ENCODE measurements around the gene SELPLG.

The SELPLG gene

DNA sequence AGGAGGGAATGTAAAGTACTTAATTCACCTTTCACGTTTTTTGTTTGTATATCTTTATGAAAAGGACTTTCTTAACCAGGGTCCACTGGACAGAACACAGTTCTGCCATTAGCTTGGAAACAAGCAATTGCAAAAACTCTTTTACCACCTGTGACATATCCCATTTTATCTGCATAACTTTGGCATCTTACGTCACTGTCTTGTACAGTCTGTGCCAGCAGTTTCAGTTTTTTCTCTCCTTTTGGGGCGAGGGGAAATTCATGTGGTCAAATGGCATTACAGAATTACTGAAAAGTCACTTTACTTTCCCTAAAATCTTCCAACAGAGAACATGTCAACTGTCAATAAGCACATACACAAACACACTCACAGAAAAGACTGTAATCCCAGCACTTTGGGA is 43.7 kb upstream of the SELPLG start:
- no peak overlapping the region for H3K4me3 ChIP-seq (ENCODE audit: low read depth, low read length)
- H3K27me3 ChIP-seq (ENCODE audit: control insufficient read depth, insufficient read depth, low read length): no peaks in the 10 kb centered on the region
- TF ChIP-seq, protein P1, sequence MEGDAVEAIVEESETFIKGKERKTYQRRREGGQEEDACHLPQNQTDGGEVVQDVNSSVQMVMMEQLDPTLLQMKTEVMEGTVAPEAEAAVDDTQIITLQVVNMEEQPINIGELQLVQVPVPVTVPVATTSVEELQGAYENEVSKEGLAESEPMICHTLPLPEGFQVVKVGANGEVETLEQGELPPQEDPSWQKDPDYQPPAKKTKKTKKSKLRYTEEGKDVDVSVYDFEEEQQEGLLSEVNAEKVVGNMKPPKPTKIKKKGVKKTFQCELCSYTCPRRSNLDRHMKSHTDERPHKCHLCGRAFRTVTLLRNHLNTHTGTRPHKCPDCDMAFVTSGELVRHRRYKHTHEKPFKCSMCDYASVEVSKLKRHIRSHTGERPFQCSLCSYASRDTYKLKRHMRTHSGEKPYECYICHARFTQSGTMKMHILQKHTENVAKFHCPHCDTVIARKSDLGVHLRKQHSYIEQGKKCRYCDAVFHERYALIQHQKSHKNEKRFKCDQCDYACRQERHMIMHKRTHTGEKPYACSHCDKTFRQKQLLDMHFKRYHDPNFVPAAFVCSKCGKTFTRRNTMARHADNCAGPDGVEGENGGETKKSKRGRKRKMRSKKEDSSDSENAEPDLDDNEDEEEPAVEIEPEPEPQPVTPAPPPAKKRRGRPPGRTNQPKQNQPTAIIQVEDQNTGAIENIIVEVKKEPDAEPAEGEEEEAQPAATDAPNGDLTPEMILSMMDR (IDR thresholded peaks at IDR 0.05): no peak
- H3K36me3 ChIP-seq (ENCODE audit: control insufficient read depth, insufficient read depth, low read length): no peaks in the 10 kb centered on the region
- no peak overlapping the region for H3K27ac ChIP-seq
- no peak overlapping the region for H2AFZ ChIP-seq
- H3K4me1 ChIP-seq: peaks cover 16% of the 10 kb centered on the region
- no peaks in the 10 kb centered on the region for H3K9me3 ChIP-seq (ENCODE audit: control insufficient read depth, low read length)
- H3K4me2 ChIP-seq (ENCODE audit: low read length): no peak overlapping the region
- no peak overlapping the region for H3K9ac ChIP-seq
- peaks cover 37% of the 10 kb centered on the region for H3K79me2 ChIP-seq

DNA sequence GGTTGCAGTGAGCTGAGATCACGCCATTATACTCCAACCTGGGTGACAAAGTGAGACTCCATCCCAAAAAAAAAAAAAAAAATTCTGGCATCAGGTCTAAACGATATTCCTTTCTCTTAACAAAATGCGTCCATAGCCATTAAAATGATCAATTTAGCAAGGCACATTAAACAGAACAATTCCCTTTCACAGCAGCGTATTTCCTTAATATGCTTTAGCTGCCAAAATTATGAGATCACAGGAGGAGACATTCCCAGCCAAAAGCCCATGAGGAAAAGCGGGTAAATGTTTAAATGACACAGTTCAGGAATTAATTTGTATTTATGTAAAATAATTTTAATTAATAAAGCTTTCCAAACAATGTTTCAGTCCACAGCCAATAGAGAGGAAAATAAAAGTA is 43.0 kb upstream of the SELPLG start:
- Histone ChIP-seq H3K27me3 (ENCODE audit: control insufficient read depth, insufficient read depth, low read length) (no peaks in the 10 kb centered on the region), H3K79me2 (peaks cover 44% of the 10 kb centered on the region), H3K9ac (no peak overlapping the region), H3K9me3 (ENCODE audit: control insufficient read depth, low read length) (no peaks in the 10 kb centered on the region), H3K27ac (no peak overlapping the region), H3K36me3 (ENCODE audit: control insufficient read depth, insufficient read depth, low read length) (no peaks in the 10 kb centered on the region), H3K4me1 (peaks cover 13% of the 10 kb centered on the region), H2AFZ (no peak overlapping the region), H3K4me2 (ENCODE audit: low read length) (no peak overlapping the region), H3K4me3 (ENCODE audit: low read depth, low read length) (no peak overlapping the region)
- TF ChIP-seq, protein P1 (IDR thresholded peaks at IDR 0.05): no peak

DNA sequence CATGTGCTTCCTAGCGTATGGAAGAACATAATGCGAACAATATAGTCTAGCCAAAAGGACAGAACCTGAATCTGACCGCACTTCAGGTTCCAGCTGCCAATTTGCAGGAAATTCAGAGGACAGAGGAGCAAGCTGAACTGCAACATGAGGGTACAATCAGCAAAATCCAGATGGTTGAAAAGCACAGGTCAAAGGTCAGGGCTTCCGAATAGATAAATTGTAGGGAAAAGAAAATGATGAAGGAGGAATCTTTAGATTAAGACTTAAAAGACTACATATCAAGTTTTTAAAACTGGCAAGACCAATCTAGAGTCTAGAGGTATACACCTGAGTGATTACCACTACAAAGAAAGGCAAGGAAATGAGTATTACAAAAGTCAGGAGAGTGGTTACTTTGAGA is 42.1 kb upstream of the SELPLG start:
- Histone ChIP-seq H3K4me2 (ENCODE audit: low read length) (no peak overlapping the region), H3K4me1 (peaks cover 20% of the 10 kb centered on the region), H3K27me3 (ENCODE audit: control insufficient read depth, insufficient read depth, low read length) (no peaks in the 10 kb centered on the region), H2AFZ (no peak overlapping the region), H3K79me2 (peaks cover 44% of the 10 kb centered on the region), H3K27ac (peak overlapping the region; percentile 24), H3K36me3 (ENCODE audit: control insufficient read depth, insufficient read depth, low read length) (no peaks in the 10 kb centered on the region), H3K4me3 (ENCODE audit: low read depth, low read length) (no peak overlapping the region), H3K9ac (no peak overlapping the region), H3K9me3 (ENCODE audit: control insufficient read depth, low read length) (no peaks in the 10 kb centered on the region)
- TF ChIP-seq, protein P1 (IDR thresholded peaks at IDR 0.05): no peak

DNA sequence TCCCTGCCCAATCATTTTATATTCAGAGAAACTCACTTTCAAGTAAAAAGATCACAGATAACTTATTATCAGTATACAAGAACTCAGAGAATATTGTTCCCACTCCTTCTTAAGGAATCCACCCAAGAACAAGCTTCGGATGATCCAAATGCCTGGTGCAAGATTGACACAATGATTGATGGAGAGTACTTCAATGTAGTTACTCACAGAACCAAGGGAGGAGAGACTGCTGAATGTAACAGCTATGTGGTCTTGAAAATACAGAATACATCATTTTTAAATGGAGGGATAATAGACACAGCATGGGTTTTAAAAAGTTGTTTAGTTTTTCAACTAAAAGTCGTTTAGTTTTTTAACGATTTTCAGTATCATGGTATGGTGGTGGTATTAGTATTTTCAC is 38.4 kb upstream of the SELPLG start:
- TF ChIP-seq, protein P1 (IDR thresholded peaks at IDR 0.05): no peak
- Histone ChIP-seq H3K4me3 (ENCODE audit: low read depth, low read length) (no peak overlapping the region), H3K27me3 (ENCODE audit: control insufficient read depth, insufficient read depth, low read length) (no peaks in the 10 kb centered on the region), H2AFZ (no peak overlapping the region), H3K9me3 (ENCODE audit: control insufficient read depth, low read length) (no peaks in the 10 kb centered on the region), H3K27ac (no peak overlapping the region), H3K36me3 (ENCODE audit: control insufficient read depth, insufficient read depth, low read length) (no peaks in the 10 kb centered on the region), H3K9ac (no peak overlapping the region), H3K4me2 (ENCODE audit: low read length) (no peak overlapping the region), H3K4me1 (peaks cover 27% of the 10 kb centered on the region), H3K79me2 (peaks cover 28% of the 10 kb centered on the region)

GRCh38 chr12:108671110-108671509 is 37.4 kb upstream of the SELPLG start:
- Histone ChIP-seq H3K27me3 (ENCODE audit: control insufficient read depth, insufficient read depth, low read length) (no peaks in the 10 kb centered on the region), H3K4me1 (peaks cover 37% of the 10 kb centered on the region), H3K4me2 (ENCODE audit: low read length) (no peak overlapping the region), H2AFZ (no peak overlapping the region), H3K36me3 (ENCODE audit: control insufficient read depth, insufficient read depth, low read length) (no peaks in the 10 kb centered on the region), H3K79me2 (peaks cover 27% of the 10 kb centered on the region), H3K27ac (no peak overlapping the region), H3K9ac (no peak overlapping the region), H3K4me3 (ENCODE audit: low read depth, low read length) (no peak overlapping the region), H3K9me3 (ENCODE audit: control insufficient read depth, low read length) (no peaks in the 10 kb centered on the region)
- TF ChIP-seq, protein P1 (IDR thresholded peaks at IDR 0.05): no peak
